GM18858 (cell line): ENCODE data around the gene VSNL1.

Experiments
- ATAC-seq: cut with Tn5 transposase; IDR thresholded peaks from one replicate; pipeline ENCODE4 v1.9.1; 2021; ENCODE audit not compliant: unreplicated experiment

VSNL1 gene

GRCh38 chr2:17580319-17580715, 39.8 kb downstream of the VSNL1 start:
- ATAC-seq: no peak

- ATAC-seq: no peak
Observed at GRCh38 chr2:17581831-17582230, 41.3 kb downstream of the VSNL1 start.

- ATAC-seq: no peak
Observed at GRCh38 chr2:17583166-17583565, 42.7 kb downstream of the VSNL1 start.

GRCh38 chr2:17583646-17584045, 43.1 kb downstream of the VSNL1 start:
- no peak for ATAC-seq

- ATAC-seq: no peak
Observed at GRCh38 chr2:17584689-17585088, 44.2 kb downstream of the VSNL1 start.

GRCh38 chr2:17587469-17587868, 47.0 kb downstream of the VSNL1 start:
- no peak for ATAC-seq

- ATAC-seq: no peak
Observed at GRCh38 chr2:17588031-17588430, 47.5 kb downstream of the VSNL1 start.

GRCh38 chr2:17589406-17590035, 49.0 kb downstream of the VSNL1 start:
- no peak for ATAC-seq

- no peak for ATAC-seq
Observed at GRCh38 chr2:17590342-17590911, 49.9 kb downstream of the VSNL1 start.

- ATAC-seq: no peak
Observed at GRCh38 chr2:17591846-17592245, 51.4 kb downstream of the VSNL1 start.

GRCh38 chr2:17592731-17593409, 52.4 kb downstream of the VSNL1 start:
- no peak for ATAC-seq

GRCh38 chr2:17593445-17593840, 52.9 kb downstream of the VSNL1 start:
- no peak for ATAC-seq

GRCh38 chr2:17593841-17594491, 53.5 kb downstream of the VSNL1 start:
- ATAC-seq: no peak

GRCh38 chr2:17594533-17595401, 54.3 kb downstream of the VSNL1 start:
- no peak for ATAC-seq

GRCh38 chr2:17599617-17600016, 59.1 kb downstream of the VSNL1 start:
- no peak for ATAC-seq

GRCh38 chr2:17600556-17601204, 60.2 kb downstream of the VSNL1 start:
- no peak for ATAC-seq

GRCh38 chr2:17604050-17604449, 63.6 kb downstream of the VSNL1 start:
- ATAC-seq: no peak

GRCh38 chr2:17605696-17606095, 65.2 kb downstream of the VSNL1 start:
- ATAC-seq: no peak

- no peak for ATAC-seq
Observed at GRCh38 chr2:17606851-17607250, 66.4 kb downstream of the VSNL1 start.

- ATAC-seq: no peak
Observed at GRCh38 chr2:17607379-17607778, 66.9 kb downstream of the VSNL1 start.

GRCh38 chr2:17608251-17608650, 67.8 kb downstream of the VSNL1 start:
- ATAC-seq: no peak
